Fibroblast of villous mesenchyme (primary cell): Measurements from ENCODE around the gene GRN. TPM values are rescaled to one million over a fixed set of nuclear protein-coding genes. Genes with fewer than 3 reads are reported as not detected.

Experiments
- DNase-seq: peaks from one replicate; pipeline ENCODE4 v3.0.0-alpha.2; 2010; ENCODE audit warnings: low read depth
- H3K4me3 ChIP-seq: 2 replicates; pipeline ENCODE4 v1.5.1; 2011; ENCODE audit warnings: low read depth, mild to moderate bottlenecking, low read length
- CTCF ChIP-seq: IDR thresholded peaks from 2 replicates; pipeline ENCODE4 v1.5.1; 2012; ENCODE audit warnings: low read depth, mild to moderate bottlenecking, low read length; ENCODE audit not compliant: insufficient read depth
- total RNA-seq: library from RNA; depleted of rRNA; stranded (reverse); fragments of >200 nt; gene quantifications from 2 replicates; pipeline ENCODE4 v1.2.3, GENCODE V29; 2012

Gene GRN
- 165 and 256 TPM in 2 replicates for total RNA-seq

- peak within 1 kb of the TSS; percentile 96 for H3K4me3 ChIP-seq
- TF ChIP-seq CTCF, result no peak
- DNase-seq, result peak; percentile 100
Observed at GRCh38 chr17:44344939-44345453, at the start of gene GRN. Gene GRN (plus strand): TSS chr17:44345302. CDS start chr17:44349165, 3,863 bp downstream.

GRCh38 chr17:44297975-44298374 lies 47.1 kb upstream of the GRN start:
- no peak overlapping the region for H3K4me3 ChIP-seq
- no peak for DNase-seq
- no peak for TF ChIP-seq CTCF

GRCh38 chr17:44304651-44305050 lies 40.5 kb upstream of the GRN start:
- no peak for DNase-seq
- H3K4me3 ChIP-seq, result no peak overlapping the region
- no peak for TF ChIP-seq CTCF

DNA sequence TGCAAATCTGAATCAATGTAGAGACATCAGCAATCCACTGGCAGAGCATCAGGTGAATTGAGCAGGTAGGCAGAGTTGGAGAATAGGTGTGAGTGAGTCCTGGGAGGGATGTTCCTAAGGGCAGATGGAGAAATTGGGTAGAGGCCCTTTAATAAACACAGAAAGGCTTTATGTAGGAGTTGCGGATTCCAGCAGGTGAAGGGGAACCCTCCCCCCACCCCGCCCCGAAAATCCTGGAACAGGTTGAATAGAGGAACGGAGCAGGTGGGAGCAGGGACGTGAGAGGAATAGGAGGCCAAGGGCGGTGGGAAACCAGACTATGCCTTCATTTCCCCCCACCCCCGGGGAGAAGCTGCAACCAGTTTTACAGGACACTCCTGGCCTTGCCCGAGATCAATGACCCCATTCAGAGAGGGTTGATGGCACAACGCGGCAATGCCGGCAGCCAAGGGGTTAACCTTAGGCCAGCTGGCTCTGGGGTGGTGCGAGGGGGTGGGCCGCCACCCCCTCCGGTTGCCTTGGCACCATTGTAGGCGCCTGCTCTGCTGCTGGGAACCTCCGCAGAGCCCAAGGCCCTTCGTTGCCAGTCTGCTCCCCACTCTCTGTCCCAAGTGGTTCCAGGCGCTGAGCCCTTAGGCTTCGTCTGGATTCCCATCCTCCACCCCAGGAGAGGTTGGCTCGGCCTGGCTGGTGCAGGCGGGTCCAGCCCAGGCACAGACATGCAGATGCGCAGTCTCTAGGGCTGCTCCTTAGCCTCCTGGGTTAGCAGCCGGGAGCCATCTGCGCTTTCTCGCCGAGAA lies 37.5 kb upstream of the GRN start:
- DNase-seq, result peak; percentile 64
- peak overlapping the region; percentile 54 for H3K4me3 ChIP-seq
- TF ChIP-seq CTCF, result no peak

GRCh38 chr17:44308320-44308818 lies 36.7 kb upstream of the GRN start, which contains the start of gene RUNDC3A:
Gene RUNDC3A (plus strand): TSS chr17:44308601. CDS start chr17:44308833, 232 bp downstream.
- peak within 1 kb of the TSS; percentile 54 for H3K4me3 ChIP-seq
- no peak for TF ChIP-seq CTCF
- DNase-seq, result peak; percentile 86

GRCh38 chr17:44308865-44309264 lies 36.2 kb upstream of the GRN start:
- TF ChIP-seq CTCF, result no peak
- no peak for DNase-seq
- peak overlapping the region; percentile 1 for H3K4me3 ChIP-seq

GRCh38 chr17:44309472-44309871 lies 35.6 kb upstream of the GRN start:
- no peak for TF ChIP-seq CTCF
- H3K4me3 ChIP-seq, result no peak overlapping the region
- no peak for DNase-seq
